Peyer's patch (tissue), 4 donors: ENCODE results near the gene CNTNAP3B.
"Not testable (repeated sequence)": the region's sequence is repeated elsewhere in the genome, so short reads cannot be mapped to it uniquely, and the experiment has no call there.

Source experiments
- CTCF ChIP-seq, 6 experiments: fragments of 450-650 bp in 4 of 6; fragments of 200-600 bp in 2 of 6; sonication (generic) in 1 of 6; IDR thresholded peaks; one replicate each; pipeline ENCODE4 v1.5.1; 2017 to 2019; ENCODE audit warnings: antibody characterized with exemption in 6 of 6, mild to moderate bottlenecking in 3 of 6, moderate library complexity in 1 of 6
- POLR2A ChIP-seq, 2 donors: fragments of 450-650 bp; IDR thresholded peaks; one replicate each; pipeline ENCODE4 v1.5.1; 2017; ENCODE audit warnings: antibody characterized with exemption in 2 of 2, mild to moderate bottlenecking in 2 of 2, moderate library complexity in 2 of 2

GRCh38 chr9:42033541-42033940, 95.7 kb downstream of the CNTNAP3B start:
- not testable (repeated sequence) for TF ChIP-seq CTCF, POLR2A (IDR thresholded peaks at IDR 0.05)
